ENCODE measurements around the gene ZNF3.

DNA sequence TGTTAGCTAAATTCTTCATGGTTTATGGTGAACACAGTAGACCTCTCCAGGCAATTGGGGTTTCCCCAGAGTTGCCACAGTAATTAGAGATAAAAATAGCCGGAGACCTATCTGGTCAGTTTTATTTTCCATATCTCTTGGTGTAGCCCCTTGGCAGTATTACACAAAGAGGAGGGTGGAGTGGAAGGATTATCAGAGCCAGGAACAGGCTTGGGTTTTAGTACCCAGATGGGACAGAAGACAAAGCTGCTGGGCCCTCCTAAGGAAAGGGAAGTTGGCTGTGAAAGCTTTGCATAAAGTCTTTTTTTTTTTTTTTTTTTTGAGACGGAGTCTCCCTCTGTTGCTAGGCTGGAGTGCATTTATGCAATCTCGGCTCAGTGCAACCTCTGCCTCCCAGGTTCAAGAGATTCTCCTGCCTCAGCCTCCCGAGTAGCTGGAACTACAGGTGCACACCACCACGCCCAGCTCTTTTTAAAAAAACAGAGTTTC, 22.2 kb downstream of the ZNF3 start:
- no peak for TF ChIP-seq CTCF (conservative IDR thresholded peaks at IDR 0.05; ENCODE audit: low read length)
- no peak for TF ChIP-seq EZH2phosphoT487 (IDR thresholded peaks at IDR 0.05; ENCODE audit: borderline replicate concordance)
